Measurements from ENCODE around the gene FCHO2.
A peak's percentile ranks its signal among the peaks of the same experiment; 100 is the strongest.
"Not testable (repeated sequence)": the region's sequence is repeated elsewhere in the genome, so short reads cannot be mapped to it uniquely, and the experiment has no call there.

FCHO2 gene, protein sequence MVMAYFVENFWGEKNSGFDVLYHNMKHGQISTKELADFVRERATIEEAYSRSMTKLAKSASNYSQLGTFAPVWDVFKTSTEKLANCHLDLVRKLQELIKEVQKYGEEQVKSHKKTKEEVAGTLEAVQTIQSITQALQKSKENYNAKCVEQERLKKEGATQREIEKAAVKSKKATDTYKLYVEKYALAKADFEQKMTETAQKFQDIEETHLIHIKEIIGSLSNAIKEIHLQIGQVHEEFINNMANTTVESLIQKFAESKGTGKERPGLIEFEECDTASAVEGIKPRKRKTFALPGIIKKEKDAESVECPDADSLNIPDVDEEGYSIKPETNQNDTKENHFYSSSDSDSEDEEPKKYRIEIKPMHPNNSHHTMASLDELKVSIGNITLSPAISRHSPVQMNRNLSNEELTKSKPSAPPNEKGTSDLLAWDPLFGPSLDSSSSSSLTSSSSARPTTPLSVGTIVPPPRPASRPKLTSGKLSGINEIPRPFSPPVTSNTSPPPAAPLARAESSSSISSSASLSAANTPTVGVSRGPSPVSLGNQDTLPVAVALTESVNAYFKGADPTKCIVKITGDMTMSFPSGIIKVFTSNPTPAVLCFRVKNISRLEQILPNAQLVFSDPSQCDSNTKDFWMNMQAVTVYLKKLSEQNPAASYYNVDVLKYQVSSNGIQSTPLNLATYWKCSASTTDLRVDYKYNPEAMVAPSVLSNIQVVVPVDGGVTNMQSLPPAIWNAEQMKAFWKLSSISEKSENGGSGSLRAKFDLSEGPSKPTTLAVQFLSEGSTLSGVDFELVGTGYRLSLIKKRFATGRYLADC

DNA sequence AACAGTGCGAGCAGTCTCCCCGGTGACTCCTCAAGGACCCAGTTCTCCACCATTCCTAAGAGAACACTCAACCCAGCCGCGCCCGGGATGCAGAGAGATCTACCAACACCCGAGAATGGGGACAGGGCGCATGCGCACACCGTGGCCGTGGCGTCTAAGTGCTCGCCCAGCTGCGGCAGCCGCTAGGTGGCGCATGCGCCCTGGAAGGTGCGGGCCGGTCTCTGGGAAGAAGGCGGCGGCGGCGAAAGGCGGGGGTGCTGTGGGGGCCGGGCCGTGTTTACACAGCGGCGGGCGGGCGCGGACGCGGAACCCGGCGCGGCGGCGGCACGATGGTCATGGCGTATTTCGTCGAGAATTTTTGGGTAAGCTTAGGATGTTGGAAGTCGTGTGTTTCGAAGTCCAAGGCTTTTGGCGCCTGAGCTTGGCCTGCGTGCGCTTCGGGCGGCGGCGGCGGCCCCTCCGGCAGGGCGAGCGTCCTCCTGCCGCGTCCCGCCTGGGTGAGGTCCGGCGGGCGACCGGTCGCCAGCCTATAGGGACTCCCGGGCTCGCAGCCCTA is at the start of gene FCHO2:
TSS of gene FCHO2 (plus strand) at position 274 of the 556 bp plus-strand sequence. CDS start at position 330, 56 bp downstream.
- peaks cover 19% of the 10 kb centered on the region for H3K4me1 ChIP-seq
- H3K27me3 ChIP-seq (ENCODE audit: low read depth): no peaks in the 10 kb centered on the region
- in situ Hi-C loops (cut with MboI; ENCODE audit: low sequenced_read_pairs): no loop called here
- H3K4me3 ChIP-seq: peak within 1 kb of the TSS; percentile 51
- peak; percentile 85 to 99 for DNase-seq (ENCODE audit: low spot score in 2 of 2)
- no peaks in the 10 kb centered on the region for H3K36me3 ChIP-seq (replicated peaks)
- H3K9me3 ChIP-seq: no peaks in the 10 kb centered on the region

DNA sequence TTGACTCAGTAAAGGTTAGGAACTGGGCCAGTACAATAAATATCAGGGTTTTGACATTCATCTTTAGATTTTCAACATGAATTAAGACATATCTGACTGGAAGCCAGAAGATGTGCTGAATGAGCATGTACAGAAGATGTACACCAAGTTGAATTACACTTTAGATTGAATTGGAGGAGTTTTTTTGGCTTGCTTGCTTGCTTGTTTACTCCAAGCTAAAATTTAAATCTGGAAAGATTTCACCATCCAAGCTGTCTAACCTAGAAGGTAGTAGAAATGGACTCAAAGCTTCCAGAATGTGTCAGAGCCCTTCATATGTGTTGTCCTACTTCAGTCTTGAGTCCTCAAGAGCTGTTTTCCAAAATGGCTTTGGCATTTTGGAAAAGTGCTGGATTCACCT is 49.0 kb upstream of the FCHO2 start:
- in situ Hi-C loops (cut with MboI; ENCODE audit: low sequenced_read_pairs): no loop called here
- Histone ChIP-seq H3K9me3 (no peaks in the 10 kb centered on the region), H3K4me1 (peaks cover 4% of the 10 kb centered on the region; the same call in 1 of the 2 replicates), H3K27me3 (ENCODE audit: low read depth) (no peaks in the 10 kb centered on the region), H3K4me3 (no peak overlapping the region), H3K36me3 (replicated peaks) (peaks cover 63% of the 10 kb centered on the region)
- DNase-seq (ENCODE audit: low spot score in 2 of 2): no peak

DNA sequence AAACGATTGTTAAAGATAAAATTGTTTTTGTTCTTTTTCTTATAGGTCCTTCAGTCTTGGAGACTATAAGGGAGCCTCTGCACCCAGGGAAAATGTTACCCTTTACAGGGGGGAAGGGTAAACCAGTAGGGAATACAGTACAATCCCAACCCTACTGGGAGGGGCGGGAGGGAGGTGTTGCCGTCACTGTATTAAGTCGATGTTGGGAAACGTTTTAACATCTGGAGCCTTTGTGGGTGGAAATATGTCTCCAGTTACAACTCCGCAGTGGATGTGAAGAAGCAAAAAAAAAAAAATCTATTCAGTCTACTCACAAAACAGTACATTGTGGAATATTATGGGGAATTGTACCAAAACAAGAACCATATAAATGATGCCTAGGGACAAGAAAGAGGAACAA is 47.2 kb upstream of the FCHO2 start:
- H3K4me1 ChIP-seq: peaks cover 4% of the 10 kb centered on the region; the same call in 1 of the 2 replicates
- H3K27me3 ChIP-seq (ENCODE audit: low read depth): no peaks in the 10 kb centered on the region
- H3K9me3 ChIP-seq: no peaks in the 10 kb centered on the region
- no peak overlapping the region for H3K4me3 ChIP-seq
- DNase-seq (ENCODE audit: low spot score in 2 of 2): peak in 1 of 2 experiments; percentile 37
- in situ Hi-C loops (cut with MboI; ENCODE audit: low sequenced_read_pairs): no loop called here
- H3K36me3 ChIP-seq (replicated peaks): peaks cover 45% of the 10 kb centered on the region

DNA sequence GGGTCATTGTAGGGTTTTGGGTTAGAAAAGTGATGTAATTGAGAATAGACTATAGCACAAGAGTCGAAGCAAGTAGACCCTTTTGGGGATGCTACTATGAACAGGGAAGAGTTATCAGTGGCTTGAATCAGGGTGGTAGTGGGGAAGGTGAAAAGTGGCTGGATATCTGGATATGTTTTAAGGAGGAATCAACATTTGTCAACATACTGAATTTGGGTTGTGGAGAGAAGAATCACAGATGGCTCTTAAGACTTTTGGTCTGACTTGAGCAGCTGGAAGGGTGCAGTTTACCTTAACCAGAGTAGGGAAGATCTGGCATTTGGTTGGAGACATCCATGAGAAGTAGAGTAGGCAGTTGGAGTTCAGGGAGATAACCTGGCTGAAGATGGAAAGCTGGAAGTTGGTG is 38.5 kb upstream of the FCHO2 start:
- in situ Hi-C loops (cut with MboI; ENCODE audit: low sequenced_read_pairs): no loop called here
- H3K4me1 ChIP-seq: peaks cover 8% of the 10 kb centered on the region

DNA sequence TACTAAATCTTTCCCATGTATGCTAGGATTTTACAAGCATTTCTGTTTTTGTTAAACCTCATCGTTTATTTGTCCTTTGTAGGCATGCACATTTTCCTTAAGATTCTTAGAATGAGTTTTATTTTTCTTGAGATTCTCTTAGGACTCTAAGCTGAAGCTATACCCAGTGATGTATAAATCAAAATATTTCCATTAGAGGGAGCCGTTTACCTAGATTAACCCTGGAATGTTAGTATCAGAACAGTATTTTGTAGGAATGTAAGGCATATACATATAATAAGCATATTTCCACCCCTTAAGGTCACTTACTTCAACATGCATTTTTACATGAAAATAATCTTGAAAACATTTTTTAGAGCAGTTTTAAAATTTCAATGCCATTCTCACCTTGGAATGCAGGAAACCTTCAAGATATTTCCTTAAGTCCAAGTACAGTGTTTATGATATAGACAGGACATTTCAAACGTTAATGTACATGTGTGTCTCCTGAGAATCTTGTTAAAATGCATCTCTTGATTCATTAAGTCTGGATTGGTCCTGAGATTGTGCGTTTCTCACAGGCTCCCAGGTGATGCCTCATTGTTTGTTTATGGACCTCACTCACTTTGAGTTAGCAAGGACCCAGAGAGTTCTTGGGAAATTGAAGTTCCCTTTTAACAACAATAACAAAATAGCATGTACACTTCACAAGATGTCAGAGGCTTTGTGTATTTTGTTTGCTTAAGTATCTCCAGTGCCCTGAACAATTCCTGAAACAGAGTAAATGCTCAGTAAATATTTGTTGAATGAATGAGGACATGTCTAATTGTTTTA is 34.9 kb upstream of the FCHO2 start:
- DNase-seq (ENCODE audit: low spot score in 2 of 2): peak in 1 of 2 experiments; percentile 63
- no peaks in the 10 kb centered on the region for H3K9me3 ChIP-seq
- H3K27me3 ChIP-seq (ENCODE audit: low read depth): no peaks in the 10 kb centered on the region
- no peak overlapping the region for H3K4me3 ChIP-seq
- H3K4me1 ChIP-seq: peaks cover 8% of the 10 kb centered on the region
- no peaks in the 10 kb centered on the region for H3K36me3 ChIP-seq (replicated peaks)
- in situ Hi-C loops (cut with MboI; ENCODE audit: low sequenced_read_pairs): no loop called here

More for the DNA sequence above, 38.5 kb upstream of the FCHO2 start:
- Histone ChIP-seq H3K4me3 (no peak overlapping the region), H3K36me3 (replicated peaks) (no peaks in the 10 kb centered on the region), H3K27me3 (ENCODE audit: low read depth) (no peaks in the 10 kb centered on the region), H3K9me3 (no peaks in the 10 kb centered on the region)
- no peak for DNase-seq (ENCODE audit: low spot score in 2 of 2)

DNA sequence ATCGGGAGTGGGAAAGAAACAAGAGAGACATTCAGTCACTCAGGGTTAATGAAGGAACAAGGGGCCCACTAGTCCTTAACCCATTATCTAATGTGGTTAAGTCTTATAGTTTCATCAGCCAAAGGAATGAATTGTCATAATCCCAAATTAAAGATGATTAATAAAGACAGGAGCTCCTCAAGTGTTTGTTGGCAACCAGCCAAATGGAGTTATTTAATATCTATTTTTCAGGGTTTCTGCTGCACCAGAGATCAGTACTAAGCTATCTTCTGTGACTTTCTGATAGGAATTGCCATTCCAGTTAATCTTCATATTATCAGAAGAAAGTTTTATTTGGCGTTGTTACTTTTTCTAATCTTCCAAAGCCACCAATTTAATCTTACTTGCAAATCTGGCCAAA is 34.0 kb upstream of the FCHO2 start:
- H3K9me3 ChIP-seq: no peaks in the 10 kb centered on the region
- no peaks in the 10 kb centered on the region for H3K27me3 ChIP-seq (ENCODE audit: low read depth)
- in situ Hi-C loops (cut with MboI; ENCODE audit: low sequenced_read_pairs): no loop called here
- no peak for DNase-seq (ENCODE audit: low spot score in 2 of 2)
- H3K36me3 ChIP-seq (replicated peaks): no peaks in the 10 kb centered on the region
- H3K4me1 ChIP-seq: peaks cover 8% of the 10 kb centered on the region
- no peak overlapping the region for H3K4me3 ChIP-seq

DNA sequence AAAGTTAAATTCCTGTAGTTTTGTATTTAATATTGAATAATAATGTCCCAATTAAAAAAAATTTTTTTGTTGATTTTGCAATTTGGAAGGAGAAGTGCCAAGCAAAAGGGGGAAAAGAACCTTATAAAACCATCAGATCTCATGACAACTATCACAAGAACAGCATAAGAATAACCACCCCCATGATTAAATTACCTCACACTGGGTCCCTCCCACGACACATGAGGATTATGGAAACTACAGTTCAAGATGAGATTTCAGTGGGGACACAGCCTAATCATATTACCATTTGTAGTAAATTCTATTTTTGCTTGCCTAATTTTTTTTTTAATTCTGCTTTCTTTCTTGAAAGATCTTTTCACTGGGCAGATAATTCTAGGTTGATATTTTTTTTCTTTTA is 33.4 kb upstream of the FCHO2 start:
- Histone ChIP-seq H3K9me3 (no peaks in the 10 kb centered on the region), H3K4me3 (no peak overlapping the region), H3K36me3 (replicated peaks) (no peaks in the 10 kb centered on the region), H3K4me1 (peaks cover 8% of the 10 kb centered on the region), H3K27me3 (ENCODE audit: low read depth) (no peaks in the 10 kb centered on the region)
- in situ Hi-C loops (cut with MboI; ENCODE audit: low sequenced_read_pairs): no loop called here
- no peak for DNase-seq (ENCODE audit: low spot score in 2 of 2)

DNA sequence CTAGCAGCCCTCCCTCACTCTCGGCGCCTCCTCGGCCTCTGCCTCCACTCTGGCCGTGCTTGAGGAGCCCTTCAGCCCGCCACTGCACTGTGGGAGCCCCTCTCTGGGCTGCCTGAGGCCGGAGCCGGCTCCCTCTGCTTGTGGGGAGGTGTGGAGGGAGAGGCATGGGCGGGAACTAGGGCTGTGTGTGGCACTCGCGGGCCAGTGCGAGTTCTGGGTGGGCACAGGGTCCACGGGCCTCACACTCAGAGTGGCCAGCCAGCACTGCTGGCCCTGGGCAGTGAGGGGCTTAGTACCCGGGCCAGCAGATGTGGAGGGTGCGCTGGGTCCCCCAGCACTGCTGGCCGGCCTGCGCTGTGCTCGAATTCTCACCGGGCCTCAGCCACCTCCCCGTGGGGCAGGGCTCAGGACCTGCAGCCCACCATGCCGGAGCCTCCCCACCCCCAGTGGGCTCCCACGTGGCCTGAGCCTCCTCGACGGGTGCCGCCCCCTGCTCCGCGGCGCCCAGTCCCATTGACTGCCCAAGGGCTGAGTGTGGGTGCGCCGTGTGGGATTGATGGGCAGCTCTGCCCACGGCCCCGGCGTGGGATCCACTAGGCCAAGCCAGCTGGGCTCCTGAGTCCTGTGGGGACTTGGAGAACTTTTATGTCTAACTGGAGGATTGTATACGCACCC is 30.4 kb upstream of the FCHO2 start:
- H3K4me3 ChIP-seq: no peak overlapping the region

DNA sequence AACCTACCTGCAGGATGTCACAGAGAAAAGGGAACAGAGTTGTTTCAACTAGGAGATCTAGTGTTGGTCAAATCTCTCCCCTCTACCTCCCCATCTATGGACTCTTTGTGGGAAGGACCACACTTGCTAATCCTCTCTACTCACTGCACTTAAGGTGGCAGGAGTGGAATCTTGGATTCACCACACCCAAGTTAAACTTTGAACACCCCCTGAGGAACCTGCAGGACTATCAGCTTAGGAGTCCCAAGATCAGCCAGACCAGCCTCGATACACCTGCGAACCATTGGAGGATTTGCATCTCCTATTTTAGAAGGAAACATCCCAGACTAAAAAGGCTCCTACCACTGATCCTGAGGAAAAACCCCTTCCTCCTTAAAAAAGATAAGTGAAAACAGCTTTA is 23.2 kb upstream of the FCHO2 start:
- H3K36me3 ChIP-seq (replicated peaks); H3K4me3 ChIP-seq; H3K9me3 ChIP-seq; H3K27me3 ChIP-seq (ENCODE audit: low read depth); DNase-seq (ENCODE audit: low spot score in 2 of 2); H3K4me1 ChIP-seq: not testable (repeated sequence)
- in situ Hi-C loops (cut with MboI; ENCODE audit: low sequenced_read_pairs): loop anchor here (25.0 kb wide), 1 partner anchor 280 kb away; no protein-coding TSS in a partner anchor

More for the DNA sequence above, 30.4 kb upstream of the FCHO2 start:
- Histone ChIP-seq H3K4me1 (peaks cover 8% of the 10 kb centered on the region), H3K27me3 (ENCODE audit: low read depth) (no peaks in the 10 kb centered on the region), H3K9me3 (no peaks in the 10 kb centered on the region), H3K36me3 (replicated peaks) (no peaks in the 10 kb centered on the region)
- no peak for DNase-seq (ENCODE audit: low spot score in 2 of 2)
- in situ Hi-C loops (cut with MboI; ENCODE audit: low sequenced_read_pairs): loop anchor here (25.0 kb wide), 1 partner anchor 287 kb away; no protein-coding TSS in a partner anchor

DNA sequence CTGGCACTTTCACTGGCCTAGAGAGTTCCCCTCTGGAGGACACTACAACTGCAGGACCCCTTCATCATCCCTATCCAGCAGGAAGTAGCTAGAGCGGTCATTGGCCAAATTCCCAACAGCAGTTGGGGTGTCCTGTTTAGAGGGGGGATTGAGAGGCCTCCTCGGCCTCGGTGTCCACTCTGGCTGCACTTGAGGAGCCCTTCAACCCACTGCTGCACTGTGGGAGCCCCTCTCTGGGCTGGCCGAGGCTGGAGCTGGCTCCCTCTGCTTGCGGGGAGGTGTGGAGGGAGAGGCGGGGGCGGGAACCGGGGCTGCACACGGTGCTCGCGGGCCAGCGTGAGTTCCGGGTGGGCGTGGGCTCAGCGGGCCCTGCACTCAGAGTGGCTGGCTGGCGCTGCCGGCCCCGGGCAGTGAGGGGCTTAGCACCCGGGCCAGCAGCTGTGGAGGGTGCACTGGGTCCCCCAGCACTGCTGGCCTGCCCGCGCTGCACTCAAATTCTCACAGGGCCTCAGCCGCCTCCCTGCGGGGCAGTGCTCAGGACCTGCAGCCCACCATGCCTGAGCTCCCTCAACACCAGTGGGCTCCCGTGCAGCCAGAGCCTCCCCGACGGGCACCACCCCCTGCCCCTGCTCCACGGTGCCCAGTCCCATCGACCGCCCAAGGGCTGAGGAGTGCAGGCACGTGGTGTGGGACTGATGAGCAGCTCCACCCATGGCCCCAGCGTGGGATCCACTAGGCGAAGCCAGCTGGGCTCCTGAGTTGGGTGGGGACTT is 20.7 kb upstream of the FCHO2 start:
- H3K4me3 ChIP-seq; DNase-seq (ENCODE audit: low spot score in 2 of 2); H3K27me3 ChIP-seq (ENCODE audit: low read depth); H3K36me3 ChIP-seq (replicated peaks); H3K9me3 ChIP-seq; H3K4me1 ChIP-seq: not testable (repeated sequence)
- in situ Hi-C loops (cut with MboI; ENCODE audit: low sequenced_read_pairs): loop anchor here (25.0 kb wide), 1 partner anchor 277 kb away; no protein-coding TSS in a partner anchor

DNA sequence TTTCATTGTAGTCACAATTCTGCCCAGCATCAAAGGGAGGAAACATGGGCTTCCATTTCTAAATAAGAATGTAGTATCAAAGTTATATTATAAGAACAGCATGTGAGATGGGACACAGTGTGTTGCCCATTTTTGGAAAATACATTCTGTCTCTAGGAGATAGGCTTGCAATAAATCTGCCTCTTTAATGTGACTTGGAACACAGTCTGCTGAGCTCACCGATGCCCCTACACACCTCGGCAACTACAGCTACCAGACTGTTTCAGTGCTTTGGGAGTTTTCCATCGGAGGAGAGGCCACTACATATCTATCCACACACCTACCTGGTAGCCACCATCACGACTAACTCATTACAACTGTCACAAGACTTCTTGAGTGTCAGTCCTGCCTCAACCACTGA is 18.9 kb upstream of the FCHO2 start:
- no peaks in the 10 kb centered on the region for H3K4me1 ChIP-seq
- no peaks in the 10 kb centered on the region for H3K9me3 ChIP-seq
- in situ Hi-C loops (cut with MboI; ENCODE audit: low sequenced_read_pairs): loop anchor here (25.0 kb wide), 1 partner anchor 275 kb away; no protein-coding TSS in a partner anchor
- no peaks in the 10 kb centered on the region for H3K27me3 ChIP-seq (ENCODE audit: low read depth)
- no peak overlapping the region for H3K4me3 ChIP-seq
- DNase-seq (ENCODE audit: low spot score in 2 of 2): no peak
- H3K36me3 ChIP-seq (replicated peaks): no peaks in the 10 kb centered on the region

DNA sequence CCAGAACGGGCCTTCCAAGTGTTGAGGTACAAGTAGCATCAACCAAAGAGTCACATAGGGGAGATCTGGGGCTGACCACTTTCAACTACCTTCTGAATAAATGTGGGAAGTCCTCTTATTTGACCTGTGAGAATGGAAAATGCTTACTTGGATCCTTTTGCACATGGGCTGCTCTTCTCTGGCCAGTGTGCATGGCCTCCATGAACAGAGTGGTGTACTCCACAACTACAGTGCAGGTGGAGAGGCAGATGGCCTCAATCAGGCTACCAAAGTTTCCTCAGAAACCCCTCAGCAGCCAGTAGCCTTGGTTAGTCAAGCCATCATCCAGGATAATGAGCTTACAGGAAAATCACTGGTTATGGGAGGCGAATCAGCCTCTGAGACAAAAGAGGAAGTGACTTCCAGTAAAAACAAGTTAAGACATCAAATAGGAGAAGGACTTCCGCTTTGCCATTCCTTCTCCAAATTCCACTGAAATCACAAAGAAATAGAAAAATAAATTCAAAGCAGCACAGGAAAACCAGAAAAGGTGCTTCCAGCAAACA is 18.3 kb upstream of the FCHO2 start:
- in situ Hi-C loops (cut with MboI; ENCODE audit: low sequenced_read_pairs): loop anchor here (25.0 kb wide), 1 partner anchor 275 kb away; no protein-coding TSS in a partner anchor
- Histone ChIP-seq H3K36me3 (replicated peaks) (no peaks in the 10 kb centered on the region), H3K27me3 (ENCODE audit: low read depth) (no peaks in the 10 kb centered on the region), H3K4me3 (no peak overlapping the region), H3K9me3 (no peaks in the 10 kb centered on the region), H3K4me1 (no peaks in the 10 kb centered on the region)
- no peak for DNase-seq (ENCODE audit: low spot score in 2 of 2)

Data from HAP-1 (cell line).